ENCODE measurements around the gene GSG1L.
"Not testable (repeated sequence)": the region's sequence is repeated elsewhere in the genome, so short reads cannot be mapped to it uniquely, and the experiment has no call there.

GSG1L gene

DNA sequence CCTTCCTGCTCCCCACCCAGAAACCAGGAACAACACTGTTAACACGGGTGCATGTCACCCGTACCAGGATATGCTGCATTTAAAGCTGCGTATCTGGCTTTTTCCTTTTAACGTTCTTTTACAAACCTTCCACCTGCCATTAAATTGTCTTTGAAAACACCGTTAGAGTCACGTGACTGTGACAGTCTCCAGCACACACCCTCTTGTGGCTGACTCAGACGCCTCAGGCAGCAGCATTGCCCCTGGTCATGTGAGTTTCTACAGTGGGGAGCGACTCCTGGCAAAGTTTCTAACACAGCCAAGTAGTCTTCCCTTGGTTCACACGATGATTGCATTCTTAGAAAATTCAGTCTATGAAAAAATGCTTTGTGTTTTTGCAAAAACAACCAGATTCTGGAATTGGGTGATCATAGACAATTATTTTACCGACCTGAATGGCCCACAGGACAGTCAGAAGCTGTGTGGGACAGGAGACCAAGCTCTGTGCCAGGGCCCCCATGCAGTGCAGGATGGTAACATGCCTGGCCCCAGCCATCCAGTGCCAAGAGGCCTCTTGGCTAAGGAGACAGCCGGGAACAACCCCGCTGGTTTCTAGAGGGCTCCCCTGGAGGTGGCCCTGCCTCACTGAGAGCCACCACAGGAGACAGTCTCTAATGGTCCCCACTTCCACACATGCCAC, 314.5 kb downstream of the GSG1L start:
- Histone ChIP-seq H3K27me3 (ENCODE audit: control insufficient read depth in 2 of 2, insufficient read depth in 2 of 2, low read length in 2 of 2) (no peaks in the 10 kb centered on the region), H3K4me3 (ENCODE audit: low read length in 2 of 2) (peak overlapping the region in 1 of 2 donors; percentile 37), H3K4me1 (ENCODE audit: control insufficient read depth in 2 of 2, insufficient read depth in 2 of 2, low read length in 2 of 2) (peaks cover 5% of the 10 kb centered on the region in 2 donors), H3K9me3 (ENCODE audit: control insufficient read depth in 2 of 2, low read length in 2 of 2) (no peaks in the 10 kb centered on the region), H3K27ac (ENCODE audit: low read depth in 2 of 2, low read length in 2 of 2) (peak overlapping the region; percentile 32 to 68), H3K9ac (ENCODE audit: low read depth in 1 of 2, low read length in 2 of 2) (no peak overlapping the region), H3K36me3 (ENCODE audit: control insufficient read depth in 2 of 2, insufficient read depth in 2 of 2, low read length in 2 of 2) (peaks cover 0 to 12% of the 10 kb centered on the region in 2 donors)

DNA sequence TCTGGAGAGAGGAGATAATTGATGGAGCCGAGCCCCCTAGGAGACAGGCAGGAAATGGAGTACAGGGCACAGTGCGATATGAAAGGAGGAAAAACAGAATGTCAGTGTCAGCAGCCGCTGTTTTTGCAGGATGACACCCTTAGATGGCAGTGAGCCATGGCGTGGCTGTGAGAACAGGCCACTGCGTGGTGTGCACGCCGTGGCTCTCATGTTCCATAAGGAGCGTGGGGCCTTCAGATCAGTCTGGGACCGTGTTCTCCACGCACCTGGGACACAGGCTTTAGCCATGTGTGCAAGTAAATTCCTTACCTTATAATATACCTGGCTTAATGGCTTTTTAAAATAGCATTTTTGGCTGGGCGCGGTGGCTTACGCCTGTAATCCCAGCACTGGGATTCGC, 315.6 kb downstream of the GSG1L start:
- H3K36me3 ChIP-seq (ENCODE audit: control insufficient read depth in 2 of 2, insufficient read depth in 2 of 2, low read length in 2 of 2): peaks cover 0 to 12% of the 10 kb centered on the region in 2 donors
- no peaks in the 10 kb centered on the region for H3K27me3 ChIP-seq (ENCODE audit: control insufficient read depth in 2 of 2, insufficient read depth in 2 of 2, low read length in 2 of 2)

DNA sequence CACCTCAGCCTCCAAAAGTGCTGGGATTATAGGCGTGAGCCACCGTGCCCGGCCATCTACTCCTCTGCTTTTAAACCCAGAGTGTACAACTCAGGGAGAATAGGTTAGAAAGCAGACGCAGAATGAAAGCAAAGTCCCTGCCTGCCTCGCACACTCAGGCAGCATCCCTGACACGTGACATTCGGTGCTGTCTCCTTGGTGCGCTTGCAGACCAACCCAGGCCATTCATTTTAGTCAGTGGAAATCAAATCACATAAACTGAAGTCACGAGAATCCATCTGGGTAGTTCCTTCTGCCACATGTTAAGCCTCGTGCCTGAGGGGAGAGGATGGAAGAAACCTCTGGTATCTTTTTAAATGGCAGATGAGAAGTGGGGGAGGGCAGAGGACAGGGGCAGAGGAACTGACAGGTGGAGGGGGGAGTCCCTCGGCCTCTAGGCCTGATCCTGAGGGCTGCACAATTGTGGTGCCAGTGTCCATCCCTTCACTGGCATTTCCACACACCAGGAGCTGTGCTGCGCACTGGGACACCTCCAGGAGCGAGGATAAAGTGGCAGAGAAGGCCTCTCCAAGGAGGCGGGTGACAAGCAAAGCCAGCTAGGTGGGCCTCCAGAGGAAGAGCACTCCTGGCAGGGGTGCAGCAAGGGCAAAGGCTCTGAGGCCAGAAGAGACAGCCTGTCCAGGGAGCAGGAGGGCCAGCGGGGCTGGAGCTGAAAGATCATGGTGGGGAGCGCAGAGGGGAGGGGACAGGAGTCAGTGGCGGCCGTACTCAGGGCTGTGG, 317.2 kb downstream of the GSG1L start:
- no peak overlapping the region for H3K27ac ChIP-seq (ENCODE audit: low read depth in 2 of 2, low read length in 2 of 2)

More for the DNA sequence above, 315.6 kb downstream of the GSG1L start:
- no peaks in the 10 kb centered on the region for H3K9me3 ChIP-seq (ENCODE audit: control insufficient read depth in 2 of 2, low read length in 2 of 2)
- no peak overlapping the region for H3K27ac ChIP-seq (ENCODE audit: low read depth in 2 of 2, low read length in 2 of 2)
- H3K4me3 ChIP-seq (ENCODE audit: low read length in 2 of 2): no peak overlapping the region
- H3K4me1 ChIP-seq (ENCODE audit: control insufficient read depth in 2 of 2, insufficient read depth in 2 of 2, low read length in 2 of 2): peaks cover 5% of the 10 kb centered on the region in 2 donors
- no peak overlapping the region for H3K9ac ChIP-seq (ENCODE audit: low read depth in 1 of 2, low read length in 2 of 2)

DNA sequence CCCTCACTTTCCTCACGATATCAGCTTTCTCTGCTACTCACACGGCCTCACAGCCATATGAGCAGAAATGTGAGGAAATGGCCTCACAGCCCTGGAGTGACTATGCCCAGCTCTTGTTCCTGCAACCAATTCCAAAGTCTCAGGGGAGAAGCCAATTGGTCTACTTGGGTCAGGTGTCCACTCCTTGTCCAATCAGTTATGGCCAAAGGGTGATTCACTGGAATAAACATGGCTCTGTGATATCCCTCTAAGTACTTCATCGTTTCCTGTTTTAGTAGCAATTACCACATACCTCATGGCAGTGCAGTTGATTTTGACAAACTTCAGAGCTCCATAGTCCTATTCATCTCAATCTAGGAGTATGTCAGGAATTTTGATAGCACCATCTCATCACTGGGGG, 318.2 kb downstream of the GSG1L start:
- H3K9ac ChIP-seq (ENCODE audit: low read depth in 1 of 2, low read length in 2 of 2): no peak overlapping the region
- no peaks in the 10 kb centered on the region for H3K9me3 ChIP-seq (ENCODE audit: control insufficient read depth in 2 of 2, low read length in 2 of 2)
- H3K27ac ChIP-seq (ENCODE audit: low read depth in 2 of 2, low read length in 2 of 2): no peak overlapping the region
- H3K4me3 ChIP-seq (ENCODE audit: low read length in 2 of 2): no peak overlapping the region
- peaks cover 6 to 19% of the 10 kb centered on the region in 2 donors for H3K36me3 ChIP-seq (ENCODE audit: control insufficient read depth in 2 of 2, insufficient read depth in 2 of 2, low read length in 2 of 2)
- H3K4me1 ChIP-seq (ENCODE audit: control insufficient read depth in 2 of 2, insufficient read depth in 2 of 2, low read length in 2 of 2): peaks cover 5% of the 10 kb centered on the region in 2 donors
- no peaks in the 10 kb centered on the region for H3K27me3 ChIP-seq (ENCODE audit: control insufficient read depth in 2 of 2, insufficient read depth in 2 of 2, low read length in 2 of 2)

More for the DNA sequence above, 317.2 kb downstream of the GSG1L start:
- Histone ChIP-seq H3K9me3 (ENCODE audit: control insufficient read depth in 2 of 2, low read length in 2 of 2) (no peaks in the 10 kb centered on the region), H3K4me1 (ENCODE audit: control insufficient read depth in 2 of 2, insufficient read depth in 2 of 2, low read length in 2 of 2) (peaks cover 5% of the 10 kb centered on the region in 2 donors), H3K27me3 (ENCODE audit: control insufficient read depth in 2 of 2, insufficient read depth in 2 of 2, low read length in 2 of 2) (no peaks in the 10 kb centered on the region), H3K4me3 (ENCODE audit: low read length in 2 of 2) (no peak overlapping the region), H3K9ac (ENCODE audit: low read depth in 1 of 2, low read length in 2 of 2) (no peak overlapping the region), H3K36me3 (ENCODE audit: control insufficient read depth in 2 of 2, insufficient read depth in 2 of 2, low read length in 2 of 2) (peaks cover 6 to 13% of the 10 kb centered on the region in 2 donors)

DNA sequence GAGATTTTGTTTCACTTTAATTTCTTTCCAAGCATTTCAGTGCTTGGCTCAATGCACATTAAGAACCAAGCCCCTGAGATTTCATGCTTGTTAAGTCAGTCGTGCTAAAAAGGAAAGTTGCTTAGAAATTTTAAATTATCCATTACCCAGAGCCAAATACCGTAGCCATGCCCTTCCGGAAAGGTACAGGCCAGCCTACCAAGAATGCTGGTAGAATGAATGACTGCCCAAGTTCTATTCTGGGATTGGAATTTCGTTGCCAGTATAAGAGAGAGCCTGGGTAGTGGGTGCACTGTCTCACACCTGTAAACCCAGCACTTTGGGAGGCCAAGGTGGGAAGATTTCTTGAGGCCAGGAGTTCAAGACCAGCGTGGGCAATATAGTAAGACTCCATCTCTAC, 319.6 kb downstream of the GSG1L start:
- peaks cover 6 to 16% of the 10 kb centered on the region in 2 donors for H3K36me3 ChIP-seq (ENCODE audit: control insufficient read depth in 2 of 2, insufficient read depth in 2 of 2, low read length in 2 of 2)
- H3K9me3 ChIP-seq (ENCODE audit: control insufficient read depth in 2 of 2, low read length in 2 of 2): no peaks in the 10 kb centered on the region
- peaks cover under 1% of the 10 kb centered on the region in 2 donors for H3K4me1 ChIP-seq (ENCODE audit: control insufficient read depth in 2 of 2, insufficient read depth in 2 of 2, low read length in 2 of 2)
- H3K9ac ChIP-seq (ENCODE audit: low read depth in 1 of 2, low read length in 2 of 2): no peak overlapping the region
- no peak overlapping the region for H3K27ac ChIP-seq (ENCODE audit: low read depth in 2 of 2, low read length in 2 of 2)
- H3K4me3 ChIP-seq (ENCODE audit: low read length in 2 of 2): no peak overlapping the region
- H3K27me3 ChIP-seq (ENCODE audit: control insufficient read depth in 2 of 2, insufficient read depth in 2 of 2, low read length in 2 of 2): no peaks in the 10 kb centered on the region

DNA sequence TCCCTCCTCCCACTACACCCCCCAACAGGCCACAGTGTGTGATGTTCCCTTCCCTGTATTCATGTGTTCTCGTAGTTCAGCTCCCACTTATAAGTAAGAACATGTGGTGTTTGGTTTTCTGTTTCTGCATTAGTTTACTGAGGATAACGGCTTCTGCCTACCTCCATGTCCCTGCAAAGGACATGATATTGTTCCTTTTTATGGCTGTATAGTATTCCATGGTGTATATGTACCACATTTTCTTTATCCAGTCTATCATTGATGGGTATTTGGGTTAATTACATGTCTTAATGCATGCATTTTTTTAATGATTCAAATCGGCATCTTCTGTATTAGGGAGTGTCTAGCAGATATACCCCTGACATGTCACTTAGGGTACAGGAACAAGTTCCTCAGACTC, 320.5 kb downstream of the GSG1L start:
- not testable (repeated sequence) for H3K9ac ChIP-seq (ENCODE audit: low read depth in 1 of 2, low read length in 2 of 2); H3K9me3 ChIP-seq (ENCODE audit: control insufficient read depth in 2 of 2, low read length in 2 of 2); H3K4me3 ChIP-seq (ENCODE audit: low read length in 2 of 2); H3K4me1 ChIP-seq (ENCODE audit: control insufficient read depth in 2 of 2, insufficient read depth in 2 of 2, low read length in 2 of 2); H3K27ac ChIP-seq (ENCODE audit: low read depth in 2 of 2, low read length in 2 of 2); H3K27me3 ChIP-seq (ENCODE audit: control insufficient read depth in 2 of 2, insufficient read depth in 2 of 2, low read length in 2 of 2)
- peaks cover 6 to 16% of the 10 kb centered on the region in 2 donors for H3K36me3 ChIP-seq (ENCODE audit: control insufficient read depth in 2 of 2, insufficient read depth in 2 of 2, low read length in 2 of 2)

GRCh38 chr16:27742333-27742732, 321.2 kb downstream of the GSG1L start:
- H3K36me3 ChIP-seq (ENCODE audit: control insufficient read depth in 2 of 2, insufficient read depth in 2 of 2, low read length in 2 of 2): peaks cover 6 to 16% of the 10 kb centered on the region in 2 donors
- H3K27ac ChIP-seq (ENCODE audit: low read depth in 2 of 2, low read length in 2 of 2): no peak overlapping the region
- no peak overlapping the region for H3K4me3 ChIP-seq (ENCODE audit: low read length in 2 of 2)
- no peaks in the 10 kb centered on the region for H3K27me3 ChIP-seq (ENCODE audit: control insufficient read depth in 2 of 2, insufficient read depth in 2 of 2, low read length in 2 of 2)
- H3K4me1 ChIP-seq (ENCODE audit: control insufficient read depth in 2 of 2, insufficient read depth in 2 of 2, low read length in 2 of 2): no peaks in the 10 kb centered on the region
- no peak overlapping the region for H3K9ac ChIP-seq (ENCODE audit: low read depth in 1 of 2, low read length in 2 of 2)
- no peaks in the 10 kb centered on the region for H3K9me3 ChIP-seq (ENCODE audit: control insufficient read depth in 2 of 2, low read length in 2 of 2)

DNA sequence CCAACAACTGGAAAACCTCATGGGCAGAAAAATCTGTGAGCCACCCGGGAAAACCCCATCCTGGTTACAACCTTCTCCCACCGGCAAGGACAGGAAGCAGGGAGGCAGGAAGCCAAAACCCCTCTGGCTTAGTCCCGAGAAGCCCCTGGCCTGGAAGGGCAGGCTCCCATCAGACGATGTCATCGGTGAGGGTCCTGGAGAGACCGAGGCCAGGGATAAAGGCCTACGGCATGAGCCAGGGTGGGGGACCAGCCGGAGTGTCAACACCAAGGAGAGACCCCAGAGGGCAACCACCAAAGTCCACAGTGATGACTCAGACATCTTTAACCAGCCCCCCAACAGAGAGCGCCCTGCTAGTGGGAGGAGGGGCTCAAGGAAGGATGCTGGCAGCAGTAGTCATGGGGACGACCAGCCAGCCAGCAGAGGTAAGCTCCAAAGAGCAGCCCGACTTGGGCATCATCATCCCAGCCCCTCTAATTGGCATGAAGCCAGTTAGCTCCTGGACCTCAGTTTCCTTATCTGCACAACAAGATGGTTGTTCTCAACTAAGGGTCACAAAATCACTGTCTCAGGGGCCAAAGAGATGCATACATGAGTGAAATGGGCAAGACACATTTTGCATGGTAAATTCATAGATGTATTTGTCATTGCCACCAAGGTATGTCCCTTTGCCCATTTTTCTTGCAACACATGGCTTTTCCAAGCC, 322.9 kb downstream of the GSG1L start:
- no peak overlapping the region for H3K9ac ChIP-seq (ENCODE audit: low read depth in 1 of 2, low read length in 2 of 2)
- peaks cover 6 to 16% of the 10 kb centered on the region in 2 donors for H3K36me3 ChIP-seq (ENCODE audit: control insufficient read depth in 2 of 2, insufficient read depth in 2 of 2, low read length in 2 of 2)
- no peaks in the 10 kb centered on the region for H3K27me3 ChIP-seq (ENCODE audit: control insufficient read depth in 2 of 2, insufficient read depth in 2 of 2, low read length in 2 of 2)
- H3K4me1 ChIP-seq (ENCODE audit: control insufficient read depth in 2 of 2, insufficient read depth in 2 of 2, low read length in 2 of 2): no peaks in the 10 kb centered on the region
- no peak overlapping the region for H3K27ac ChIP-seq (ENCODE audit: low read depth in 2 of 2, low read length in 2 of 2)
- H3K9me3 ChIP-seq (ENCODE audit: control insufficient read depth in 2 of 2, low read length in 2 of 2): no peaks in the 10 kb centered on the region
- H3K4me3 ChIP-seq (ENCODE audit: low read length in 2 of 2): no peak overlapping the region

- Histone ChIP-seq H3K4me3 (ENCODE audit: low read length in 2 of 2) (no peak overlapping the region), H3K36me3 (ENCODE audit: control insufficient read depth in 2 of 2, insufficient read depth in 2 of 2, low read length in 2 of 2) (peaks cover 6 to 16% of the 10 kb centered on the region in 2 donors), H3K9ac (ENCODE audit: low read depth in 1 of 2, low read length in 2 of 2) (no peak overlapping the region), H3K27me3 (ENCODE audit: control insufficient read depth in 2 of 2, insufficient read depth in 2 of 2, low read length in 2 of 2) (no peaks in the 10 kb centered on the region), H3K4me1 (ENCODE audit: control insufficient read depth in 2 of 2, insufficient read depth in 2 of 2, low read length in 2 of 2) (no peaks in the 10 kb centered on the region), H3K9me3 (ENCODE audit: control insufficient read depth in 2 of 2, low read length in 2 of 2) (no peaks in the 10 kb centered on the region), H3K27ac (ENCODE audit: low read depth in 2 of 2, low read length in 2 of 2) (no peak overlapping the region)
Observed at GRCh38 chr16:27739606-27740357, 323.7 kb downstream of the GSG1L start.

Data from mucosa of rectum (tissue), 2 donors.